SK-N-SH (cell line): ENCODE data around the gene CAMSAP1. TPM values are rescaled to one million over a fixed set of nuclear protein-coding genes. Genes with fewer than 3 reads are reported as not detected.

Source experiments
- CTCF ChIA-PET: fragments of 300-600, 350-600 bp; formaldehyde crosslinking; extraction: SDS; loops from one replicate; lab custom pipeline; 2021; lab: Yijun Ruan, JAX
- POLR2A ChIA-PET: fragments of 350-600 bp; sonication (Branson Sonifier 250); formaldehyde crosslinking; extraction: SDS; loops from one replicate; lab custom pipeline; 2020; ENCODE audit warnings: antibody characterized with exemption, inconsistent platforms; lab: Yijun Ruan, JAX
- DNase-seq: peaks from one replicate; pipeline ENCODE4 v3.0.0; 2012
- H2AFZ ChIP-seq: fragments of 200-600 bp; sonication (generic); 2 replicates; pipeline ENCODE4 v1.8.1; 2016; ENCODE audit warnings: antibody characterized with exemption, mild to moderate bottlenecking, low read depth
- H3F3A ChIP-seq: fragments of 200-600 bp; sonication (generic); replicated peaks from 2 replicates; pipeline ENCODE3; 2016; ENCODE audit warnings: antibody characterized with exemption, mild to moderate bottlenecking; ENCODE audit not compliant: insufficient read depth
- H3K27ac ChIP-seq, 2 experiments: fragments of 200-500 bp in 1 of 2; fragments of 200-600 bp in 1 of 2; sonication (Bioruptor generic) in 1 of 2; sonication (generic), shearing (Covaris generic) in 1 of 2; 2 replicates each; pipeline versions ENCODE4 v1.5.1 to v1.6.1; 2014 to 2016; ENCODE audit warnings: low read depth in 2 of 2, inconsistent platforms in 1 of 2, low read length in 1 of 2, mild to moderate bottlenecking in 1 of 2, mixed read lengths in 1 of 2
- H3K27me3 ChIP-seq: fragments of 200-600 bp; sonication (generic), shearing (Covaris generic); 2 replicates; pipeline ENCODE4 v1.6.1; 2016; ENCODE audit warnings: mixed run types; ENCODE audit not compliant: insufficient read depth
- H3K36me3 ChIP-seq, 2 experiments: fragments of 200-500 bp in 1 of 2; fragments of 200-600 bp in 1 of 2; sonication (Bioruptor generic) in 1 of 2; sonication (generic) in 1 of 2; replicated peaks in 1 of 2; 2 replicates each; pipeline versions ENCODE3 to v1.5.1; 2014 to 2016; ENCODE audit warnings: low read length in 1 of 2, mild to moderate bottlenecking in 1 of 2; ENCODE audit not compliant: insufficient read depth in 2 of 2, control insufficient read depth in 1 of 2
- H3K4me1 ChIP-seq, 2 experiments: fragments of 200-500 bp in 1 of 2; fragments of 200-600 bp in 1 of 2; sonication (Bioruptor generic) in 1 of 2; sonication (generic), shearing (Covaris generic) in 1 of 2; 2 replicates each; pipeline versions ENCODE4 v1.5.1 to v1.6.1; 2014 to 2016; ENCODE audit warnings: low read depth in 1 of 2, low read length in 1 of 2, mixed run types in 1 of 2; ENCODE audit not compliant: insufficient read depth in 2 of 2, control insufficient read depth in 1 of 2
- H3K4me2 ChIP-seq: fragments of 200-600 bp; sonication (generic), shearing (Covaris generic); 2 replicates; pipeline ENCODE4 v1.6.1; 2017; ENCODE audit warnings: mixed run types
- H3K4me3 ChIP-seq, 2 experiments: fragments of 200-500 bp in 1 of 2; fragments of 200-600 bp in 1 of 2; sonication (Bioruptor generic) in 1 of 2; sonication (generic), shearing (Covaris generic) in 1 of 2; 2 replicates each; pipeline versions ENCODE4 v1.5.1 to v1.8.1; 2014 to 2016; ENCODE audit warnings: low read depth in 2 of 2, inconsistent platforms in 1 of 2, low read length in 1 of 2, mild to moderate bottlenecking in 1 of 2, mixed read lengths in 1 of 2, moderate library complexity in 1 of 2
- H3K79me2 ChIP-seq: fragments of 200-600 bp; sonication (generic); 2 replicates; pipeline ENCODE4 v1.8.1; 2017; ENCODE audit warnings: mild to moderate bottlenecking; ENCODE audit not compliant: insufficient read depth
- H3K9ac ChIP-seq: fragments of 200-600 bp; sonication (generic); 2 replicates; pipeline ENCODE4 v1.6.1; 2017; ENCODE audit warnings: mixed run types
- H3K9me2 ChIP-seq: fragments of 200-600 bp; sonication (generic); 2 replicates; pipeline ENCODE4 v1.6.1; 2017; ENCODE audit warnings: mixed run types
- H3K9me3 ChIP-seq: fragments of 200-600 bp; sonication (generic); 2 replicates; pipeline ENCODE4 v1.6.1; 2017; ENCODE audit warnings: mixed run types, mild to moderate bottlenecking, moderate library complexity
- H4K20me1 ChIP-seq: fragments of 200-600 bp; sonication (generic); 2 replicates; pipeline ENCODE4 v1.6.1; 2017; ENCODE audit warnings: mild to moderate bottlenecking, mixed run types; ENCODE audit not compliant: insufficient read depth
- CHD2 ChIP-seq: fragments of 150-350 bp; IDR thresholded peaks from 2 replicates; pipeline ENCODE4 v1.6.1; 2018; ENCODE audit warnings: low read length; ENCODE audit not compliant: partially characterized antibody
- EZH2phosphoT487 ChIP-seq: fragments of 200-600 bp; sonication (generic); IDR thresholded peaks from 2 replicates; pipeline ENCODE4 v1.6.1; 2017; ENCODE audit warnings: low read depth, mixed run types, mild to moderate bottlenecking, antibody characterized with exemption, moderate library complexity, borderline replicate concordance
- FOSL2 ChIP-seq: IDR thresholded peaks from 2 replicates; pipeline ENCODE4 v1.4.0; 2012; ENCODE audit warnings: low read depth, mild to moderate bottlenecking, moderate library complexity, borderline replicate concordance
- FOXJ3 ChIP-seq: sonication (generic); formaldehyde crosslinking; IDR thresholded peaks from 2 replicates; pipeline ENCODE4 v1.5.1; 2020; ENCODE audit warnings: mild to moderate bottlenecking, missing genetic modification reagents
- FOXM1 ChIP-seq: IDR thresholded peaks from 2 replicates; pipeline ENCODE4 v1.4.0; 2012; ENCODE audit warnings: low read depth, mild to moderate bottlenecking
- GATA2 ChIP-seq: sonication (generic); formaldehyde crosslinking; IDR thresholded peaks from 2 replicates; pipeline ENCODE4 v1.5.0; 2020; ENCODE audit warnings: mild to moderate bottlenecking, missing genetic modification reagents
- SIN3A ChIP-seq: IDR thresholded peaks from 2 replicates; pipeline ENCODE4 v1.6.1; 2012; ENCODE audit warnings: low read depth, mild to moderate bottlenecking, low read length, moderate library complexity, borderline replicate concordance
- YY1 ChIP-seq: IDR thresholded peaks from 2 replicates; pipeline ENCODE4 v1.4.0; 2012; ENCODE audit warnings: low read depth, mild to moderate bottlenecking
- ZBTB33 ChIP-seq: IDR thresholded peaks from 2 replicates; pipeline ENCODE4 v1.4.0; 2012; ENCODE audit warnings: low read depth, borderline replicate concordance
- WGBS: methylation state at CpG from one replicate; pipeline ENCODE4 v1.1.6; 2017; ENCODE audit warnings: low lambda C conversion rate; 5-methylcytosine and 5-hydroxymethylcytosine counted together
- polyA plus RNA-seq, 3 experiments: library from polyadenylated mRNA; depleted of rRNA; stranded (reverse); fragments of >200 nt; gene quantifications; 2 replicates each; pipeline ENCODE4 v1.2.3, GENCODE V29; 2012
- TF ChIP-seq, protein P1 (sequence below): IDR thresholded peaks from 2 replicates; pipeline ENCODE4 v1.6.1; 2012; ENCODE audit warnings: mild to moderate bottlenecking, low read depth, low read length, moderate library complexity
- TF ChIP-seq, protein P2 (sequence below): fragments of 200-600 bp; sonication (generic); IDR thresholded peaks from 2 replicates; pipeline ENCODE4 v1.6.1; 2017; ENCODE audit warnings: antibody characterized with exemption, mild to moderate bottlenecking, moderate library complexity

CAMSAP1 gene
- polyA plus RNA-seq, 1 of the 3 experiments (the other 2 are of a cell fraction), result 8.9 TPM

- no peak overlapping the region for H3K4me3 ChIP-seq
- no peaks in the 10 kb centered on the region for H3K9me2 ChIP-seq
- H2AFZ ChIP-seq, result no peak overlapping the region
- ChIA-PET POLR2A (no interaction called here), CTCF (interaction anchor here (0.6 to 1.7 kb wide), 2 partner anchors 11 to 173 kb away, joined by 3 to 7 read pairs; partner anchors contain the start of gene KCNT1)
- H3K27ac ChIP-seq, result no peak overlapping the region
- 94% methylated on average over 5 of the region's 5 CpGs for WGBS
- H3K27me3 ChIP-seq, result no peaks in the 10 kb centered on the region
- TF ChIP-seq FOSL2 (no peak), FOXM1 (no peak), SIN3A (no peak), CHD2 (no peak), YY1 (no peak), GATA2 (CRISPR knock-in tag) (no peak), ZBTB33 (no peak)
- TF ChIP-seq, protein P1, sequence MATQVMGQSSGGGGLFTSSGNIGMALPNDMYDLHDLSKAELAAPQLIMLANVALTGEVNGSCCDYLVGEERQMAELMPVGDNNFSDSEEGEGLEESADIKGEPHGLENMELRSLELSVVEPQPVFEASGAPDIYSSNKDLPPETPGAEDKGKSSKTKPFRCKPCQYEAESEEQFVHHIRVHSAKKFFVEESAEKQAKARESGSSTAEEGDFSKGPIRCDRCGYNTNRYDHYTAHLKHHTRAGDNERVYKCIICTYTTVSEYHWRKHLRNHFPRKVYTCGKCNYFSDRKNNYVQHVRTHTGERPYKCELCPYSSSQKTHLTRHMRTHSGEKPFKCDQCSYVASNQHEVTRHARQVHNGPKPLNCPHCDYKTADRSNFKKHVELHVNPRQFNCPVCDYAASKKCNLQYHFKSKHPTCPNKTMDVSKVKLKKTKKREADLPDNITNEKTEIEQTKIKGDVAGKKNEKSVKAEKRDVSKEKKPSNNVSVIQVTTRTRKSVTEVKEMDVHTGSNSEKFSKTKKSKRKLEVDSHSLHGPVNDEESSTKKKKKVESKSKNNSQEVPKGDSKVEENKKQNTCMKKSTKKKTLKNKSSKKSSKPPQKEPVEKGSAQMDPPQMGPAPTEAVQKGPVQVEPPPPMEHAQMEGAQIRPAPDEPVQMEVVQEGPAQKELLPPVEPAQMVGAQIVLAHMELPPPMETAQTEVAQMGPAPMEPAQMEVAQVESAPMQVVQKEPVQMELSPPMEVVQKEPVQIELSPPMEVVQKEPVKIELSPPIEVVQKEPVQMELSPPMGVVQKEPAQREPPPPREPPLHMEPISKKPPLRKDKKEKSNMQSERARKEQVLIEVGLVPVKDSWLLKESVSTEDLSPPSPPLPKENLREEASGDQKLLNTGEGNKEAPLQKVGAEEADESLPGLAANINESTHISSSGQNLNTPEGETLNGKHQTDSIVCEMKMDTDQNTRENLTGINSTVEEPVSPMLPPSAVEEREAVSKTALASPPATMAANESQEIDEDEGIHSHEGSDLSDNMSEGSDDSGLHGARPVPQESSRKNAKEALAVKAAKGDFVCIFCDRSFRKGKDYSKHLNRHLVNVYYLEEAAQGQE, result no peak
- TF ChIP-seq, protein P2, sequence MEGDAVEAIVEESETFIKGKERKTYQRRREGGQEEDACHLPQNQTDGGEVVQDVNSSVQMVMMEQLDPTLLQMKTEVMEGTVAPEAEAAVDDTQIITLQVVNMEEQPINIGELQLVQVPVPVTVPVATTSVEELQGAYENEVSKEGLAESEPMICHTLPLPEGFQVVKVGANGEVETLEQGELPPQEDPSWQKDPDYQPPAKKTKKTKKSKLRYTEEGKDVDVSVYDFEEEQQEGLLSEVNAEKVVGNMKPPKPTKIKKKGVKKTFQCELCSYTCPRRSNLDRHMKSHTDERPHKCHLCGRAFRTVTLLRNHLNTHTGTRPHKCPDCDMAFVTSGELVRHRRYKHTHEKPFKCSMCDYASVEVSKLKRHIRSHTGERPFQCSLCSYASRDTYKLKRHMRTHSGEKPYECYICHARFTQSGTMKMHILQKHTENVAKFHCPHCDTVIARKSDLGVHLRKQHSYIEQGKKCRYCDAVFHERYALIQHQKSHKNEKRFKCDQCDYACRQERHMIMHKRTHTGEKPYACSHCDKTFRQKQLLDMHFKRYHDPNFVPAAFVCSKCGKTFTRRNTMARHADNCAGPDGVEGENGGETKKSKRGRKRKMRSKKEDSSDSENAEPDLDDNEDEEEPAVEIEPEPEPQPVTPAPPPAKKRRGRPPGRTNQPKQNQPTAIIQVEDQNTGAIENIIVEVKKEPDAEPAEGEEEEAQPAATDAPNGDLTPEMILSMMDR, result no peak
- no peaks in the 10 kb centered on the region for H3K9me3 ChIP-seq
- H3K4me2 ChIP-seq, result no peak overlapping the region
- no peak overlapping the region for H3K9ac ChIP-seq
- H3K4me1 ChIP-seq, result peaks cover 0 to 11% of the 10 kb centered on the region in 2 experiments; a peak in 3 of 4 replicates
- no peaks in the 10 kb centered on the region for H3K36me3 ChIP-seq
- no peaks in the 10 kb centered on the region for H3F3A ChIP-seq
- H4K20me1 ChIP-seq, result peaks cover 91% of the 10 kb centered on the region
- DNase-seq, result no peak
- H3K79me2 ChIP-seq, result peaks cover 95% of the 10 kb centered on the region
Observed at GRCh38 chr9:135874859-135875258, 32.5 kb downstream of the CAMSAP1 start.

DNA sequence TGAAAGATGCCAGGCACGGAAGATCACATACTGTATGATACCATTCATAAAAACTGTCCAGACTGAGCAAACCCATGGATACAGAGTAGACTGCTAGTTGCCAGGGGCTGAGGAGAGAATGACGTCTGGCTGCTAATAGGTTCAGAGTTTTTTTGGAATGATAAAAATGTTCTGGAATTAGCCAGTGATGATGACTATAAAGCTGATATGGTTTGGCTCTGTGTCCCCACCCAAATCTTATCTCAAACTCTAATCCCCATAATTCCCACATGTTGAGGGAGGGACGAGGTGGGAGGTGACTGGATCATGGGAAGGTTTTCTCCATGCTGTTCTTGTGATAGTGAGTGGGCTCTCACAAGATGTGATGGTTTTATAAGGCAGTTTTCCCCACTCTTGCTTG lies 37.4 kb downstream of the CAMSAP1 start:
- POLR2A ChIA-PET, result no interaction called here
- no peaks in the 10 kb centered on the region for H3K9me3 ChIP-seq
- no peak overlapping the region for H2AFZ ChIP-seq
- no peak overlapping the region for H3K9ac ChIP-seq
- H3K4me2 ChIP-seq, result no peak overlapping the region
- CTCF ChIA-PET, result no interaction called here
- H3K27me3 ChIP-seq, result no peaks in the 10 kb centered on the region
- 97% methylated on average over 3 of the region's 3 CpGs for WGBS
- no peak for DNase-seq
- peaks cover 98% of the 10 kb centered on the region for H3K79me2 ChIP-seq
- TF ChIP-seq ZBTB33 (no peak), CHD2 (no peak), EZH2phosphoT487 (no peak), FOXJ3 (CRISPR knock-in tag) (no peak)
- H3K4me1 ChIP-seq, result peaks cover 0 to 7% of the 10 kb centered on the region in 2 experiments; a peak in 3 of 4 replicates
- no peak overlapping the region for H3K4me3 ChIP-seq
- H4K20me1 ChIP-seq, result peaks cover 92% of the 10 kb centered on the region
- no peaks in the 10 kb centered on the region for H3K36me3 ChIP-seq
- H3F3A ChIP-seq, result peaks cover 9% of the 10 kb centered on the region
- H3K27ac ChIP-seq, result no peak overlapping the region
- H3K9me2 ChIP-seq, result no peaks in the 10 kb centered on the region
